H1 (cell line): ENCODE results near the gene KLHL2. TPM values are rescaled to one million over a fixed set of nuclear protein-coding genes. Genes with fewer than 3 reads are reported as not detected.

Experiments
- CTCF ChIA-PET: fragments of 300-600 bp; sonication (Branson Sonifier 250); formaldehyde crosslinking; loops from one replicate; lab custom pipeline; 2021; ENCODE audit not compliant: partially characterized antibody; lab: Charles Lee
- POLR2A ChIA-PET: fragments of 300-600 bp; sonication (Branson Sonifier 250); formaldehyde crosslinking; loops from one replicate; lab custom pipeline; 2021; ENCODE audit warnings: inconsistent platforms; ENCODE audit not compliant: partially characterized antibody; lab: Charles Lee
- DNase-seq, 2 experiments: peaks; one replicate each; pipeline versions ENCODE4 v3.0.0 to v3.0.0-alpha.2; 2010 to 2022; ENCODE audit warnings: low spot score in 2 of 2, low read depth in 1 of 2, mixed read lengths in 1 of 2
- FAIRE-seq: peaks from 2 replicates; lab custom pipeline; 2011; peaks lifted over from hg19 to GRCh38; lab: Jason Lieb, UNC
- H2AFZ ChIP-seq: 2 replicates; pipeline ENCODE4 v1.8.1; 2012; ENCODE audit warnings: low read length, inconsistent platforms
- H2AK5ac ChIP-seq: 2 replicates; pipeline ENCODE4 v1.6.1; 2013; ENCODE audit warnings: low read depth, low read length
- H2BK120ac ChIP-seq: replicated peaks from 2 replicates; pipeline ENCODE3; 2013; ENCODE audit warnings: low read depth, low read length, inconsistent platforms
- H2BK12ac ChIP-seq: 2 replicates; pipeline ENCODE4 v1.6.1; 2013; ENCODE audit warnings: low read depth, low read length
- H2BK15ac ChIP-seq: 2 replicates; pipeline ENCODE4 v1.6.1; 2013; ENCODE audit warnings: low read length
- H2BK20ac ChIP-seq: 2 replicates; pipeline ENCODE4 v1.6.1; 2013; ENCODE audit warnings: low read length
- H2BK5ac ChIP-seq: 2 replicates; pipeline ENCODE4 v1.6.1; 2013; ENCODE audit warnings: low read depth, low read length
- H3K14ac ChIP-seq: 2 replicates; pipeline ENCODE4 v1.6.1; 2013; ENCODE audit warnings: inconsistent platforms; ENCODE audit not compliant: insufficient read length
- H3K18ac ChIP-seq: 2 replicates; pipeline ENCODE4 v1.6.1; 2013; ENCODE audit warnings: low read length; ENCODE audit errors: extremely low read depth
- H3K23ac ChIP-seq: 2 replicates; pipeline ENCODE4 v1.6.1; 2013; ENCODE audit warnings: inconsistent platforms; ENCODE audit not compliant: insufficient read length
- H3K23me2 ChIP-seq: 2 replicates; pipeline ENCODE4 v1.6.1; 2013; ENCODE audit warnings: low read depth, low read length
- H3K27ac ChIP-seq: 2 replicates; pipeline ENCODE4 v1.6.1; 2011; ENCODE audit warnings: low read depth, low read length, inconsistent platforms
- H3K27me3 ChIP-seq, 4 experiments: replicated peaks in 1 of 4; 1 replicate in 1 of 4; 2 replicates in 3 of 4; pipeline versions ENCODE4 v1.6.1 to v1.8.1; 2011 to 2013; ENCODE audit warnings: low read length in 3 of 4, mild to moderate bottlenecking in 3 of 4, inconsistent platforms in 2 of 4, mixed read lengths in 2 of 4, moderate library complexity in 1 of 4; ENCODE audit not compliant: control insufficient read depth in 3 of 4, insufficient read depth in 3 of 4; ENCODE audit errors: extremely low read depth in 1 of 4
- H3K36me3 ChIP-seq, 4 experiments: 2 replicates each; pipeline versions ENCODE4 v1.6.1 to v1.8.1; 2011 to 2013; ENCODE audit warnings: mild to moderate bottlenecking in 4 of 4, low read length in 3 of 4, moderate library complexity in 2 of 4, control low read depth in 1 of 4, inconsistent platforms in 1 of 4; ENCODE audit not compliant: insufficient read depth in 4 of 4, control insufficient read depth in 2 of 4
- H3K4ac ChIP-seq: replicated peaks from 2 replicates; pipeline ENCODE3; 2013; ENCODE audit warnings: low read length, low read depth, mixed read lengths, inconsistent platforms; ENCODE audit not compliant: insufficient read length
- H3K4me1 ChIP-seq, 4 experiments: replicated peaks in 1 of 4; 1 replicate in 1 of 4; 2 replicates in 3 of 4; pipeline versions ENCODE4 v1.6.1 to v1.8.1; 2011 to 2013; ENCODE audit warnings: low read length in 3 of 4, inconsistent platforms in 2 of 4, mixed read lengths in 1 of 4; ENCODE audit not compliant: insufficient read depth in 4 of 4, control insufficient read depth in 3 of 4
- H3K4me2 ChIP-seq, 2 experiments: 2 replicates each; pipeline versions ENCODE4 v1.6.1 to v1.8.1; 2011 to 2013; ENCODE audit warnings: low read depth in 2 of 2, low read length in 2 of 2, control low read depth in 1 of 2, inconsistent platforms in 1 of 2, mild to moderate bottlenecking in 1 of 2; ENCODE audit not compliant: insufficient read depth in 1 of 2
- H3K4me3 ChIP-seq, 4 experiments: fragments of 200-600, 300-600 bp in 1 of 4; sonication (generic), shearing (Covaris generic), sonication (Bioruptor Twin) in 1 of 4; 2 replicates each; pipeline versions ENCODE4 v1.5.1 to v1.8.1; 2011 to 2016; ENCODE audit warnings: low read length in 4 of 4, low read depth in 3 of 4, control low read depth in 2 of 4, inconsistent platforms in 2 of 4, mild to moderate bottlenecking in 2 of 4, mixed read lengths in 1 of 4, moderate library complexity in 1 of 4; ENCODE audit not compliant: insufficient read depth in 2 of 4; ENCODE audit errors: extremely low read depth in 1 of 4
- H3K56ac ChIP-seq: replicated peaks from 2 replicates; pipeline ENCODE3; 2013; ENCODE audit warnings: low read depth, mild to moderate bottlenecking, mixed read lengths, low read length, inconsistent platforms; ENCODE audit not compliant: insufficient read length
- H3K79me1 ChIP-seq: 2 replicates; pipeline ENCODE4 v1.6.1; 2013; ENCODE audit warnings: low read depth, low read length, control low read depth
- H3K79me2 ChIP-seq, 2 experiments: 2 replicates each; pipeline versions ENCODE4 v1.6.1 to v1.8.1; 2012 to 2013; ENCODE audit warnings: low read length in 2 of 2, mild to moderate bottlenecking in 2 of 2, inconsistent platforms in 1 of 2; ENCODE audit not compliant: insufficient read depth in 2 of 2, control insufficient read depth in 1 of 2
- H3K9ac ChIP-seq, 4 experiments: replicated peaks in 1 of 4; 1 replicate in 1 of 4; 2 replicates in 3 of 4; pipeline versions ENCODE4 v1.6.1 to v1.8.1; 2011 to 2013; ENCODE audit warnings: low read depth in 3 of 4, low read length in 3 of 4, control low read depth in 2 of 4, mild to moderate bottlenecking in 2 of 4, moderate library complexity in 2 of 4, inconsistent platforms in 1 of 4; ENCODE audit errors: extremely low read depth in 1 of 4
- H3K9me3 ChIP-seq, 2 experiments: 2 replicates each; pipeline versions ENCODE4 v1.6.1 to v1.8.1; 2012 to 2013; ENCODE audit warnings: mild to moderate bottlenecking in 2 of 2, moderate library complexity in 2 of 2, control low read depth in 1 of 2, inconsistent platforms in 1 of 2, low read depth in 1 of 2, low read length in 1 of 2, mixed read lengths in 1 of 2; ENCODE audit not compliant: insufficient read depth in 2 of 2
- H4K20me1 ChIP-seq, 2 experiments: replicated peaks in 1 of 2; 2 replicates each; pipeline versions ENCODE3 to v1.8.1; 2011 to 2013; ENCODE audit warnings: inconsistent platforms in 2 of 2, low read length in 2 of 2, mild to moderate bottlenecking in 1 of 2; ENCODE audit not compliant: insufficient read depth in 2 of 2, control insufficient read depth in 1 of 2
- H4K5ac ChIP-seq: 2 replicates; pipeline ENCODE4 v1.6.1; 2013; ENCODE audit warnings: low read length, low read depth, mixed read lengths, inconsistent platforms; ENCODE audit not compliant: insufficient read length
- H4K8ac ChIP-seq: 2 replicates; pipeline ENCODE4 v1.8.0; 2013; ENCODE audit warnings: mild to moderate bottlenecking, moderate library complexity, low read length, inconsistent platforms; ENCODE audit not compliant: insufficient read depth; ENCODE audit errors: extremely low read depth
- H4K91ac ChIP-seq: replicated peaks from 2 replicates; pipeline ENCODE3; 2013; ENCODE audit warnings: low read length, mixed read lengths, inconsistent platforms; ENCODE audit not compliant: insufficient read length
- HDAC6 ChIP-seq: IDR thresholded peaks from one replicate; pipeline ENCODE4 v1.7.1; 2012; ENCODE audit warnings: low read depth, mild to moderate bottlenecking, inconsistent platforms, low read length, moderate library complexity
- NANOG ChIP-seq: IDR thresholded peaks from 2 replicates; pipeline ENCODE4 v1.6.1; 2011; ENCODE audit warnings: low read length, low read depth, mild to moderate bottlenecking, inconsistent platforms; ENCODE audit not compliant: insufficient read depth, poor library complexity, severe bottlenecking
- SRF ChIP-seq: IDR thresholded peaks from 2 replicates; pipeline ENCODE4 v1.6.1; 2011; ENCODE audit warnings: mild to moderate bottlenecking, low read depth, low read length, moderate library complexity
- WGBS, 2 experiments: shearing (Covaris generic) in 1 of 2; methylation state at CpG; one replicate each; pipeline versions ENCODE4 v1.1.6 to v1.1.7; 2013 to 2015; ENCODE audit warnings: low lambda C conversion rate in 2 of 2, mixed read lengths in 2 of 2, inconsistent platforms in 1 of 2, low coverage in 1 of 2, missing lambda C conversion rate in 1 of 2; ENCODE audit not compliant: insufficient replicate concordance in 2 of 2, insufficient coverage in 1 of 2, insufficient read length in 1 of 2; ENCODE audit errors: extremely low coverage in 1 of 2, missing lambda C conversion rate in 1 of 2; 5-methylcytosine and 5-hydroxymethylcytosine counted together
- polyA plus RNA-seq, 7 experiments: library from polyadenylated mRNA; depleted of rRNA in 3 of 7; stranded (reverse) in 5 of 7; unstranded in 2 of 7; fragments of >200 nt in 5 of 7; fragments of 200-250 nt in 2 of 7; gene quantifications; 1 replicate in 5 of 7; 2 replicates in 1 of 7; 4 replicates in 1 of 7; pipeline versions ENCODE4 v1.2.1 to v1.2.3, GENCODE V29; 2011 to 2013; ENCODE audit warnings: missing spikeins in 2 of 7, mixed read lengths in 2 of 7
- total RNA-seq: library from RNA; stranded (reverse); fragmentation: NEBNext Ultra II Directional; extraction: Animal tissue kit (Norgen Biotek cat#: 25700); gene quantifications from 2 replicates; pipeline ENCODE4 v1.2.1, GENCODE V29; 2021

KLHL2 gene
- total and polyA plus RNA-seq, 2 of the 8 experiments (the other 6 are each of a cell fraction or from before 2014, with no cell fraction given) = 5.2 to 12.0 TPM

DNA sequence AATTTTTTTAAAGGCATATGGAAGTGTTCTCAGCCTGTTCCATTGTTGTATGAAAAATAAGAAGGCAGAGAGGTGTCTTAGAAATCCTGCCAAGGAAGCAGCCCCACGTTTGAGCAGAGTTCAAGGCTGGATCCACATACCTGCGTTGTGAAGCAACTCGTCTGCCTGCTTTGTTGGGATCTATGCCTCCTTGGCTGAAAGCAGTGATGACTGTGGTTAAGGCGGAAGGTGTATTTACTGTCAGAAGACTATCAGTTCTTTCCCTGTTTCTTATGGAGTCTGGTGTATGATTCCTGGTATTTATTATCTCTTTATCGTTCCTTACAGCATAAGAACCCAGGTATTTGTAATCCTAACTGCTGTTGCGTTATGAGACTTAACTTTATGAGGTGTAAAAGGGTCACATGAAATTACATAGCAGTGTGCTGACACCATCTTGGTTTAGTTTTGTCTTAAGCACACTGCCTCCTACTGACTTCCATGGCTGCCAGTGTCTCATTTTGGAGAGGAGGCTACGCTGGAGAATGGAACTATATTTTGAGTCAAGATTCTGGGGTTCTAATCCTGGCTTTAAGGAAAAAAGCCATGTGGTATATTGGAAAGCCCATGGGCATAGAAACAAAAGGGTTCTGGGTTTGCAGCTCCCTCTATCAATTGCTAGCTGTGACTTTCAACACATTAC, 117.0 kb downstream of the KLHL2 start:
- 92% methylated on average over 7 of the region's 7 CpGs; no CpG with 5 or more reads in 1 of the 2 experiments for WGBS, 2 experiments
- Histone ChIP-seq H3K9me3 (no peaks in the 10 kb centered on the region), H4K8ac (no peak overlapping the region), H2BK120ac (no peak overlapping the region), H3K56ac (no peak overlapping the region), H3K4me2 (no peak overlapping the region), H3K79me1 (no peaks in the 10 kb centered on the region; the same call in 1 of the 2 replicates), H4K20me1 (peaks cover 0 to 4% of the 10 kb centered on the region in 2 experiments), H3K36me3 (no peaks in the 10 kb centered on the region; a peak in 1 of 8 replicates), H2BK15ac (no peak overlapping the region), H2BK20ac (no peak overlapping the region), H3K23ac (no peak overlapping the region), H2BK12ac (no peak overlapping the region), H3K23me2 (peaks cover 3% of the 10 kb centered on the region), H3K4ac (no peak overlapping the region), H3K4me3 (no peak overlapping the region), H3K79me2 (peaks cover 17 to 19% of the 10 kb centered on the region in 2 experiments), H3K27me3 (no peaks in the 10 kb centered on the region), H4K5ac (no peak overlapping the region), H3K9ac (no peak overlapping the region), H4K91ac (no peak overlapping the region), H2AFZ (no peak overlapping the region), H3K4me1 (peaks cover 4 to 9% (median 6%) of the 10 kb centered on the region in 4 experiments; a peak in 6 of 7 replicates), H2BK5ac (no peak overlapping the region), H2AK5ac (no peak overlapping the region), H3K14ac (no peak overlapping the region), H3K18ac (no peak overlapping the region), H3K27ac (no peak overlapping the region)
- TF ChIP-seq HDAC6 = no peak
- TF ChIP-seq NANOG = no peak
- TF ChIP-seq SRF = no peak
- FAIRE-seq (no peak), DNase-seq (no peak)
- ChIA-PET POLR2A (interaction anchor here (1.1 to 2.1 kb wide), 2 partner anchors 9 to 116 kb away, joined by 3 to 9 read pairs; no protein-coding TSS in a partner anchor), CTCF (interaction anchor here (0.7 to 2.8 kb wide), 2 partner anchors 60 to 194 kb away, joined by 3 to 12 read pairs; no protein-coding TSS in a partner anchor)
